Bronchial epithelial cell (primary cell): ENCODE results near the gene BNC1. TPM values are rescaled to one million over a fixed set of nuclear protein-coding genes. Genes with fewer than 3 reads are reported as not detected.

Experiments
- DNase-seq: peaks from one replicate; pipeline ENCODE4 v3.0.0-alpha.2; 2010; ENCODE audit warnings: low read depth
- FAIRE-seq: peaks from 2 replicates; lab custom pipeline; 2011; peaks lifted over from hg19 to GRCh38; lab: Jason Lieb, UNC
- H3K27me3 ChIP-seq: 2 replicates; pipeline ENCODE4 v1.5.1; 2011; ENCODE audit warnings: low read length; ENCODE audit not compliant: control insufficient read depth, insufficient read depth
- H3K36me3 ChIP-seq: 2 replicates; pipeline ENCODE4 v1.5.1; 2011; ENCODE audit warnings: low read length; ENCODE audit not compliant: control insufficient read depth, insufficient read depth
- H3K4me3 ChIP-seq: 2 replicates; pipeline ENCODE4 v1.5.1; 2011; ENCODE audit warnings: mild to moderate bottlenecking, low read depth, low read length, control low read depth
- total RNA-seq: library from RNA; depleted of rRNA; stranded (reverse); fragments of >200 nt; gene quantifications from 2 replicates; pipeline ENCODE4 v1.2.1, GENCODE V29; 2014
- TF ChIP-seq, protein P1 (sequence below): IDR thresholded peaks from 2 replicates; pipeline ENCODE4 v1.5.1; 2011; ENCODE audit warnings: mild to moderate bottlenecking, moderate library complexity, low read length, control low read depth, inconsistent platforms; ENCODE audit not compliant: insufficient read depth, severe bottlenecking

Gene BNC1
- total RNA-seq, 1 donor from 2014 or later: 74.2 TPM

- DNase-seq (no peak), FAIRE-seq (no peak)
- Histone ChIP-seq H3K36me3 (peaks cover 5% of the 10 kb centered on the region), H3K27me3 (no peaks in the 10 kb centered on the region), H3K4me3 (peak overlapping the region; percentile 73)
- TF ChIP-seq, protein P1, sequence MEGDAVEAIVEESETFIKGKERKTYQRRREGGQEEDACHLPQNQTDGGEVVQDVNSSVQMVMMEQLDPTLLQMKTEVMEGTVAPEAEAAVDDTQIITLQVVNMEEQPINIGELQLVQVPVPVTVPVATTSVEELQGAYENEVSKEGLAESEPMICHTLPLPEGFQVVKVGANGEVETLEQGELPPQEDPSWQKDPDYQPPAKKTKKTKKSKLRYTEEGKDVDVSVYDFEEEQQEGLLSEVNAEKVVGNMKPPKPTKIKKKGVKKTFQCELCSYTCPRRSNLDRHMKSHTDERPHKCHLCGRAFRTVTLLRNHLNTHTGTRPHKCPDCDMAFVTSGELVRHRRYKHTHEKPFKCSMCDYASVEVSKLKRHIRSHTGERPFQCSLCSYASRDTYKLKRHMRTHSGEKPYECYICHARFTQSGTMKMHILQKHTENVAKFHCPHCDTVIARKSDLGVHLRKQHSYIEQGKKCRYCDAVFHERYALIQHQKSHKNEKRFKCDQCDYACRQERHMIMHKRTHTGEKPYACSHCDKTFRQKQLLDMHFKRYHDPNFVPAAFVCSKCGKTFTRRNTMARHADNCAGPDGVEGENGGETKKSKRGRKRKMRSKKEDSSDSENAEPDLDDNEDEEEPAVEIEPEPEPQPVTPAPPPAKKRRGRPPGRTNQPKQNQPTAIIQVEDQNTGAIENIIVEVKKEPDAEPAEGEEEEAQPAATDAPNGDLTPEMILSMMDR: no peak
Measured at GRCh38 chr15:83282141-83282540, 2.3 kb downstream of the BNC1 start.

DNA sequence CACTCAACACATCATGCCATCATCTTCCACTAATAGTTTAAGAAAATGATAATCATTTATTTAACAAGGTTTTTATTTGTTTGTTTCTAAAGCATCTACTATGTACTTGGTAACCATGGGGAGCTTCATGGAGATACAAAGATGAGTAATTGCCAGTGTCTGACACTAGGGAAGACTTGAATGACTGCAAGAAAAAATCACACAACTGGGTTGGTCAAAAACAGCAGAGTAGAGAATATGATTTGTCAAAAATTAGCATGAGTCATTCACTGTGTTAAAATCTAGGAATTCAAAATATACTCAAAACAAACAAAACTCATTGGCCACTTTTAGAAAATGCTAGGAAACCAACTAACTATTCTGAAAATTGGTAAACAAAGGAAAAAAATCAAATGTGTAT is 6.3 kb downstream of the BNC1 start:
- TF ChIP-seq, protein P1: no peak
- Histone ChIP-seq H3K36me3 (peaks cover 8% of the 10 kb centered on the region), H3K27me3 (no peaks in the 10 kb centered on the region), H3K4me3 (no peak overlapping the region)
- no peak for FAIRE-seq
- peak; percentile 87 for DNase-seq

GRCh38 chr15:83276661-83277060 is 7.8 kb downstream of the BNC1 start:
- DNase-seq (no peak), FAIRE-seq (no peak)
- Histone ChIP-seq H3K4me3 (no peak overlapping the region), H3K27me3 (no peaks in the 10 kb centered on the region), H3K36me3 (peaks cover 8% of the 10 kb centered on the region)
- TF ChIP-seq, protein P1: no peak

DNA sequence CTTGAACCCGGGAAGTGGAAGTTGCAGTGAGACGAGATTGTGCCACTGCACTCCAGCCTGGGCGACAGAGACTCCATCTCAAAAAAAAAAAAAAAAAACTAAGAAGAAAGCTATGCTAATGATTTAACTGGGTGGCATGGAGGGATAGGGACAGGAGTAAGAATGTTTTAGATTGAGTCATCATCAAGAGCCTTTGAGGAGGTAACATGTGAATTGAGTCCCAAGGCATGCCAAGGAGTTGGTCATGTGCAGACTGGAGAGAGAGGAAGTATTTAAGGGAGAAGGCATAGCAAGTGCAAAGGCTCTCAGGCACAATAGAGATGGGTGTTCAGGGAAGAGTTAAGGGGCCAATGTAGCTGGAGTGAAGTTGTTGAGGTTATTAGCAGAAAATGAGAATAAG is 9.1 kb downstream of the BNC1 start:
- TF ChIP-seq, protein P1: no peak
- Histone ChIP-seq H3K36me3 (peaks cover 7% of the 10 kb centered on the region), H3K4me3 (no peak overlapping the region), H3K27me3 (no peaks in the 10 kb centered on the region)
- FAIRE-seq: no peak
- no peak for DNase-seq

- no peaks in the 10 kb centered on the region for H3K27me3 ChIP-seq
- H3K4me3 ChIP-seq: no peak overlapping the region
- TF ChIP-seq, protein P1: no peak
- FAIRE-seq: no peak
- H3K36me3 ChIP-seq: peaks cover 4% of the 10 kb centered on the region
- DNase-seq: no peak
Measured at GRCh38 chr15:83270176-83270575, 14.3 kb downstream of the BNC1 start.

DNA sequence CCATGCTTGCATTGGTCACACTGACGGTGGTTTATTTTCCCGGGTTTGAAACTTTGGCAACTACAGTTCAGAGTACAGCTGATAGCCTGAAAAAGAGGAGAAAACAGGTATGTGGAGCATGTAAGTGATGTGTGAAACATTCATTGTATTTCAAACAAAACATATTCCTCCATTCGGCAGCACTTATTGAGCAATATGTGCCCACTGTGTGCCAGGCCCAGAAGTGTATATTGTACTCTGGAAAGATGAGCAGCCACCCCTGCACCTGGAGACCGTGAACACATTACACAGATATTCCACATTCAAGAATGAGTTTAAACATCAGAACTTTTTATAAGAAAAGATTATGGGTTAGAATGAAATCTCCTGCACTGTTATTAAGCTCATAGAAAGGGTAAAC is 16.3 kb downstream of the BNC1 start:
- FAIRE-seq: no peak

More for the DNA sequence above, 16.3 kb downstream of the BNC1 start:
- H3K27me3 ChIP-seq: no peaks in the 10 kb centered on the region
- DNase-seq: no peak
- peaks cover 15% of the 10 kb centered on the region for H3K36me3 ChIP-seq
- TF ChIP-seq, protein P1: no peak
- no peak overlapping the region for H3K4me3 ChIP-seq
